ENCODE data around the gene LINC00305.

The LINC00305 gene

DNA sequence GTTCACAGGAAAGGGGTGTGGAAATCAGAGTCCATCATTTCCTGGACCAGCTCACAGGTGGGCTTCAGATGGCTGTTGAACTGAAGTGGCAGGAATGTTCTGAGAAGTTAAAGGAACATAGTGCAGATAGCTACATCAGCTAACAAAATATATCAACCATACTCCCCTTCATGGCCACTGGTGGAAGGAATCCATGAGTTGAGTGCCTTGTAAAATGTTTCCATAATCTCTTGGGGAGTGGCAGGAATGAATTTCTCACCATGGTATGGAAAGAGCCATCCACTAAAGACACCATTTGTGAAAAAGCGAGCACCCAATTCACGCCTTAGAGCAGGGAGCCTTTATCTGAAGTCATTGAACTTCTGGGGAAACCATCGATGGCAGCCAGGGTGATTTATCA is at the start of gene LINC00305:
TSS of gene LINC00305 (minus strand) at position 101 of the 400 bp plus-strand sequence.
- Mint-ChIP-seq H3K9me3 (no peaks in the 10 kb centered on the region), H3K4me1 (no peaks in the 10 kb centered on the region), H3K36me3 (ENCODE audit: low read depth) (no peaks in the 10 kb centered on the region), H3K27me3 (no peaks in the 10 kb centered on the region), H3K4me3 (no peak within 1 kb of the TSS), H3K27ac (no peak within 1 kb of the TSS)
- no peak for ATAC-seq
- DNase-seq = no peak

DNA sequence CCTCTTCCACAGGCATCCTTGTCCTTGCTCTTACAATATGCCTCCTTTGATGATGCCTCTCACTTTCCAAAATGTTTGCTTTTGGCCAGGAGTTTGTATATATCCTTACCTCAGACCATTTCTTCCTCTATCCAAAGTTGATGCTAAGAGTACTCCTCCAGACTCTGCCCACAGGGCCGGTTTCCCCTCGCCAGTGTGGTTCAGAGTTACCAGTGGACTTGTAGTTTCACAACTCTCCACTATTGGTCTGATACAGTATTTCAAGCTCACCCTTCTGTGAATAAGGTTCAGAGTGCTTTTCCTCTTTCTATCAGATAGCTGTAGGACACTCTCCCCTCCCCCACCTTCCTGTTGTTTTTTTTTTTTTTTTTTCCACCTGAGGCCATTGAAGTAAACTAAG is 42.2 kb upstream of the LINC00305 start:
- DNase-seq (no peak), ATAC-seq (no peak)
- no peaks in the 10 kb centered on the region for H3K9me3 Mint-ChIP-seq
- H3K27me3 Mint-ChIP-seq = no peaks in the 10 kb centered on the region
- no peaks in the 10 kb centered on the region for H3K4me1 Mint-ChIP-seq
- H3K27ac Mint-ChIP-seq = no peak overlapping the region
- no peak overlapping the region for H3K4me3 Mint-ChIP-seq
- H3K36me3 Mint-ChIP-seq (ENCODE audit: low read depth) = no peaks in the 10 kb centered on the region

DNA sequence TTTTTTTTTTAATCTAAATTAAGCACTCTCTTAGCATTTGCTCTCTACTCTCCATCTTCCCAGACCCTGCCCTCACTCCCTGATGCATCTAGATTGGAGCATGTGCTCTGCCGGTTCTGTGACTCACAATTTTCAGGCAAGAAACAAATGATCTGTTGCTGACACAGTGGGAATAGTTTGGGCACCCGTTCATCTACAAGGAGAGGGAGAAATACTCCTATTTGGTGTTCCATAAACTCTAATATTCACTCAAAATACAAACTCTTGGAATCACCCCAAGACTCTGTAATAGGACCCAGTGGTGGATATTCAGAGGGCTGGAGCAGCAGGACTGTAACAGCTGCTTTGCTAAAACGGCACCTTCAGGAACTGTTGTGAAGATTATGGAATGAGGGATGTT is 37.1 kb upstream of the LINC00305 start:
- Mint-ChIP-seq H3K36me3 (ENCODE audit: low read depth) (no peaks in the 10 kb centered on the region), H3K9me3 (no peaks in the 10 kb centered on the region), H3K27ac (no peak overlapping the region), H3K4me1 (no peaks in the 10 kb centered on the region), H3K4me3 (no peak overlapping the region), H3K27me3 (peaks cover 3% of the 10 kb centered on the region)
- DNase-seq = no peak
- ATAC-seq = no peak

DNA sequence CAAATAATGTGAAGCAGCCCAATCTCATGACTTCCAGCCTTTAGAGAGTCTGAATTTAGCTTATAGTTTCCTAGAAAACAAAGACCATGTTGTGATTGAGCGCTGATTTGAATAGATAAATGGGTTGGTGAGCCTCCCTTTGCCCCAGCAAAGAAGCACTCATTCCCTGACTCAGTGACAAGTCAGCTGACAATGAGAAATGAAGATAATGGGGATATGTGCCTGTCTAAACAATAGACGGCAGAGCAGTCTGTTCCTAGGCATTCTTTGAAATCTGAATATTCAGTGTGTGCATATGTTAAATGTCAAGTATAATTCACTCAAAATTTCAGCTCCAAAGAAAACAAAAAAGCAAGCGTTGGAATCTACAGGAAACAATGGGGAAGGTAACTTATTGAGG is 34.8 kb upstream of the LINC00305 start:
- no peak for ATAC-seq
- H3K27ac Mint-ChIP-seq = no peak overlapping the region

DNA sequence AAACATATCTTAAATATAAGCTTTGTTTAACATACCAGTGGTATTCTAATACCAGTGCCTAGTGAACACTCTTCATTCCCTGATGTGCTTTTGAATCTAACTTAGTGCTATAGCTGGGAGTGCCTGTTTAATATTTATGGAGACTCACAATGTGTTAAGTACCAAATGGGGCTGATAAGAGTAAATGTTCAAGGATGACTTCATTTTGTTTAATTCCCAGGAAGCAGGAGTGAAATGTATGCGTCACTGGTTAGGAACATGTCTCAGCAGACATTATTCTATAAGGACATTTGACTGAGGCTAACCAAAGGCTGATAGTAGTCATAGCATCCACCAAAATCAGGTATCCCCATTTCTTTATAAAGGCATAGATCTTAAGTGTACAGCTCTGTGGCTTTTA is 31.7 kb upstream of the LINC00305 start:
- H3K36me3 Mint-ChIP-seq (ENCODE audit: low read depth) = no peaks in the 10 kb centered on the region

More for the DNA sequence above, 34.8 kb upstream of the LINC00305 start:
- no peaks in the 10 kb centered on the region for H3K4me1 Mint-ChIP-seq
- no peaks in the 10 kb centered on the region for H3K9me3 Mint-ChIP-seq
- no peak overlapping the region for H3K4me3 Mint-ChIP-seq
- no peaks in the 10 kb centered on the region for H3K36me3 Mint-ChIP-seq (ENCODE audit: low read depth)
- DNase-seq = no peak
- peaks cover 3% of the 10 kb centered on the region for H3K27me3 Mint-ChIP-seq

DNA sequence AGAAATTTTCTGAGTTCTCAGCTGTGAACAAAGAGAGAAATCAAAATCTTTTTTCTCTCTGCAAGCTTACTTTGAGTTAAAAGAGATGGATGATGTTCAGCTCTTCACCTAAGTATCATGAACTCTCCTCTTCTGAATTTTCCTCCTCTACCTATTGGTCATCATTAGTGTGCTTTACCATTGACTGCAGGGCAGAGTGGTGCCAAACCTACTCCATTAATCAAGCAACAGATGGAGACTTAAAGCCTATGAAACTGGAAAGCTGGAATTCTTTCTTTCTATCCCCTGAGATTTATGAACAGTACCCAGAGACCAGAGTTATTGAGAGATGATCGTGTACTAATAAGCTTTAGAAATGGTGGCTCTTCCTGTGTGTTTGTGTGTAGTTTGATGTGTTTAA is 31.3 kb upstream of the LINC00305 start:
- ATAC-seq = no peak
- Mint-ChIP-seq H3K36me3 (ENCODE audit: low read depth) (no peaks in the 10 kb centered on the region), H3K27me3 (peaks cover 3% of the 10 kb centered on the region), H3K9me3 (peaks cover 3% of the 10 kb centered on the region), H3K4me1 (no peaks in the 10 kb centered on the region), H3K4me3 (no peak overlapping the region), H3K27ac (no peak overlapping the region)
- DNase-seq = no peak

More for the DNA sequence above, 31.7 kb upstream of the LINC00305 start:
- Mint-ChIP-seq H3K4me1 (no peaks in the 10 kb centered on the region), H3K27me3 (peaks cover 3% of the 10 kb centered on the region), H3K4me3 (no peak overlapping the region), H3K27ac (no peak overlapping the region), H3K9me3 (peaks cover 3% of the 10 kb centered on the region)
- no peak for DNase-seq
- no peak for ATAC-seq

DNA sequence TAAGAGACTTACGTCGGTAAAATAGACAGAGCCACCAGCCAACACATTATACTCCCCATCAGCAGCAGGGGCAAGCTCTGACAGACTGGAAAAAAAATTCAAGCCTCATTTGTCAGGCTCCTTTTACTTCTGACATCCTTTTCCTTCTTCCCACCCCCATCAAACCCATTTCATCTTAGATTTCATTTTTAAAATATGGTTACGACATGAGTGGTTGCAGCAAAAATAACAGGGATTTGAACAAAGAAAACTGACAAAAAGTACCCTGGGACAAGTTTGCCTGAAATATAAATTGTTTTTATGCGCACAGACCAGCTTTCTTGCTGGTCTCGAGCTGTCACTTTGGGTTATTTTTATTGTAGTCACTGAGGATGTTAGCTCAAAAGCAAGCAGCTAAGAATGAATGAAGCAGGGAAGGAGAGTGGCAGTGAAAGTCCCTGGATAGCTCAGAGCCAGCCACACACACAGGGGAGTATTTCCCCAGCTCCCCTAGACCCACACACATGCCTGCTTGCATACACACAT is 30.7 kb upstream of the LINC00305 start:
- ATAC-seq (no peak), DNase-seq (no peak)
- H3K27me3 Mint-ChIP-seq = peaks cover 3% of the 10 kb centered on the region
- no peak overlapping the region for H3K27ac Mint-ChIP-seq
- no peak overlapping the region for H3K4me3 Mint-ChIP-seq
- peaks cover 3% of the 10 kb centered on the region for H3K9me3 Mint-ChIP-seq
- H3K36me3 Mint-ChIP-seq (ENCODE audit: low read depth) = no peaks in the 10 kb centered on the region
- no peaks in the 10 kb centered on the region for H3K4me1 Mint-ChIP-seq

DNA sequence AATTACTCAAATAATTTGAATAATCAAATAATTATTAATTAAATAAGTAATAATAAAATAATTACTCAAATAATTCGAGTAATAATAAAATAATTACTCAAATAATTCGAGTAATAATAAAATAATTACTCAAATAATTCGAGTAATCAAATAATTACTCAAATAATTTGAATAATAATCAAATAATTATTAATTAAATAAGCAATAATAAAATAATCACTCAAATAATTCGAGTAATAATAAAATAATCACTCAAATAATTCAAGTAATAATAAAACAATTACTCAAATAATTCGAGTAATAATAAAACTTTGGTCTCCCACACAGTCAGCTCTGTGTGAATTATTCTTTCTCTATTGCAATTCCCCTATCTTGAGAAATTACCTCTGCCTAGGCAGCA is 30.0 kb upstream of the LINC00305 start:
- no peak for DNase-seq
- Mint-ChIP-seq H3K36me3 (ENCODE audit: low read depth) (no peaks in the 10 kb centered on the region), H3K4me3 (no peak overlapping the region)

DNA sequence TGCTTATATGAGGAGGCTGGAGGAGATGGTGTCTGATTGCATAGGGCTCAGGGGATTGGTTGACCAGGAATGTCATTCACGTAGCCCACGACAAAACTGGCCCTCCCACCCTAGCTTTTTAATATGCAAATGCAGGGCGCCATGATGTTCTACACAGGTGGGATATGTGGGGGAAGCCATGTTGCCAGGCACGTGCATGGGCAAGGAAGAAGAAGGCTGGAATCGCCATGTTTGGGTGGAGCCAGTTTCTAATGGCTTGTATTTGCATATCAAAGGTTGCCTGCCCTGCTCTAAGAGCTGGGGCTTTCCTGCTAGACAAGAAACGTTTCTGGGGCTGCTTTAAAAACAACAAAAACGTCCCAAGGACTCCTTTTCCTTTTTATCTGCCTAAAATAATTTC is 26.5 kb upstream of the LINC00305 start:
- no peaks in the 10 kb centered on the region for H3K36me3 Mint-ChIP-seq (ENCODE audit: low read depth)
- H3K9me3 Mint-ChIP-seq = peaks cover 3% of the 10 kb centered on the region
- ATAC-seq (no peak), DNase-seq (no peak)
- H3K27ac Mint-ChIP-seq = no peak overlapping the region
- no peaks in the 10 kb centered on the region for H3K27me3 Mint-ChIP-seq
- no peaks in the 10 kb centered on the region for H3K4me1 Mint-ChIP-seq
- no peak overlapping the region for H3K4me3 Mint-ChIP-seq

More for the DNA sequence above, 30.0 kb upstream of the LINC00305 start:
- ATAC-seq = no peak
- H3K4me1 Mint-ChIP-seq = no peaks in the 10 kb centered on the region
- peaks cover 3% of the 10 kb centered on the region for H3K27me3 Mint-ChIP-seq
- peaks cover 3% of the 10 kb centered on the region for H3K9me3 Mint-ChIP-seq
- no peak overlapping the region for H3K27ac Mint-ChIP-seq

DNA sequence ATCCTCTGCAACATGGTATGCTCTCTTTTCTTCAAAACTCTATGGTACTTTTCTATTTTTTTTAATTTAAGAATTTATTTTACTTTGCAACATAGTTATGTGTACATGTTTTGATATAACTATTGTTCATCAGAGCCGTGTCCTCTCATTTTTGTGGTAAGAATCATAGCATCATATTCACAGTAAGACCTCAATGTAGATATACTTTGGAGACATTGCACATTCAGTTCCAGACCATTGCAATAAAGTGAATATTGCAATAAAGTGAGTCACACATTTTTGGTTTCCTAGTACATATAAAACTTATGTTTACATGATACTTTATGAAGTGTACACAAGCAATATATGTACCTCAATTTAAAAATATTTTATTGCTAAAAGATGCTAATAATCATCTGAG is 22.7 kb upstream of the LINC00305 start:
- no peak overlapping the region for H3K4me3 Mint-ChIP-seq
- peaks cover 4% of the 10 kb centered on the region for H3K9me3 Mint-ChIP-seq
- H3K27me3 Mint-ChIP-seq = no peaks in the 10 kb centered on the region
- DNase-seq (no peak), ATAC-seq (no peak)
- no peaks in the 10 kb centered on the region for H3K36me3 Mint-ChIP-seq (ENCODE audit: low read depth)
- no peak overlapping the region for H3K27ac Mint-ChIP-seq
- no peaks in the 10 kb centered on the region for H3K4me1 Mint-ChIP-seq

DNA sequence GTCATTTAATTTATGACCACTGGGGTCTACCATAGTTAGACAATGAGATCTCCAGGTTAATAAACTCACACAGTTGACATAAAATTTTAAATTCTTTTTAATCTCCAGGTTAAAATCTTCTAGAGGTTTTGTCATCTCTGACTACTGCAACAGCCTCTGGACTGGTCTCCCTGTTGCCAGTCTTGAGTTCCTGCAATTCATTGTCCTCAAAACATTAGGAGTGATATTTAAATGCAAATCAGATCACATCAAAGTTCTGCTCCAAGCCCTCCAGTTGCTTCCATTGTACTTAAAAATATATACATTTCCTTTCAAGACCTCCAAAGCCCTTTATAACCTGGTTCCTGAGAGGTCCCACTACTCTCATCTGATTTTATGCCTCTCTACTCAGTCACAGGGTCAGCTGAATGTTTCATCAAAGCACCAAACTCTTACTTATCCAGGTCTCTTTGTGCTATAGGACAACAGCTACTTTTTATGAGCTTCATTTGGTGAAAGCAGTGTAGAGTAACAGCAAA is 18.6 kb upstream of the LINC00305 start:
- Mint-ChIP-seq H3K4me1 (no peaks in the 10 kb centered on the region), H3K9me3 (peaks cover 4% of the 10 kb centered on the region), H3K27me3 (no peaks in the 10 kb centered on the region), H3K36me3 (ENCODE audit: low read depth) (no peaks in the 10 kb centered on the region), H3K4me3 (no peak overlapping the region), H3K27ac (no peak overlapping the region)
- DNase-seq (no peak), ATAC-seq (no peak)

DNA sequence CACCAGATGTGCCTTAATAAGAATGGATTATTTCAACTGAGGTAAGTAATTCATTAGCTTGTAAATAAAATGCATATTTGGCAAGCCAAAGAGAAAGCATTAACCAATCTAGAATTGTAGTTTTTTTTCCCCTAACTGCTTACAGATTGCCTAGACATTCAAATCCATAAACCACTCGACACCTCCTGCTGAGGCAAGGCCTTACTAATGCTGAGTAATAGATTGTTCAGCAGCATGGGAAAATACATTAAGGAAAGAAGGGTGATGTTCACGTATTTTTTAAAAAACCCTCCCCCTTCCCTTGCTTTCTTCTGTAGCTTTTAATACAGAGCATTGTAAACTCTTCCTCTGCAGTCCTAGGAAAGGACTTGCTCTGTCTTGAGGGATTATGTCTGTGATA is 17.0 kb upstream of the LINC00305 start:
- Mint-ChIP-seq H3K4me3 (no peak overlapping the region), H3K27ac (no peak overlapping the region), H3K27me3 (no peaks in the 10 kb centered on the region), H3K36me3 (ENCODE audit: low read depth) (no peaks in the 10 kb centered on the region), H3K9me3 (peaks cover 4% of the 10 kb centered on the region), H3K4me1 (no peaks in the 10 kb centered on the region)
- ATAC-seq (no peak), DNase-seq (no peak)

DNA sequence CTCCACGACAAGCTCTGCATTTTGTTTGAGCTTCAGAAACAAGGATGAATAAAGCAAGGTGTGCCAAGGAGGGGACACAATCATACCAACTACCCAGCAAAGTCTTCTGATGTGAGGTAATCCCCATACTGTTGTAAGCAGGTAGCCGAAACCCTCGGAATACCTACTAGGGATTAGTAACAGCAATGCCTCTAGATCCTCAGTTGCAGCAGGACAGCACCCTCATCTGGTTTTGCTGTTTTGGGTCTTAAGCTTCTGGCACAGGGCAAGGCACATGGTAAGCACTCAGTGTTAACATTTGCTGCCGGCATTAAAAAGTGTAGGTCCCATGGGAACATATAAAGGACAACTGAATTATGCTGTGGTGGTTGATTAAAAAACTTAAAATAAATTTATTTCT is 16.0 kb upstream of the LINC00305 start:
- Mint-ChIP-seq H3K4me3 (no peak overlapping the region), H3K27ac (no peak overlapping the region), H3K27me3 (no peaks in the 10 kb centered on the region), H3K4me1 (no peaks in the 10 kb centered on the region), H3K36me3 (ENCODE audit: low read depth) (no peaks in the 10 kb centered on the region), H3K9me3 (peaks cover 4% of the 10 kb centered on the region)
- DNase-seq (no peak), ATAC-seq (no peak)

DNA sequence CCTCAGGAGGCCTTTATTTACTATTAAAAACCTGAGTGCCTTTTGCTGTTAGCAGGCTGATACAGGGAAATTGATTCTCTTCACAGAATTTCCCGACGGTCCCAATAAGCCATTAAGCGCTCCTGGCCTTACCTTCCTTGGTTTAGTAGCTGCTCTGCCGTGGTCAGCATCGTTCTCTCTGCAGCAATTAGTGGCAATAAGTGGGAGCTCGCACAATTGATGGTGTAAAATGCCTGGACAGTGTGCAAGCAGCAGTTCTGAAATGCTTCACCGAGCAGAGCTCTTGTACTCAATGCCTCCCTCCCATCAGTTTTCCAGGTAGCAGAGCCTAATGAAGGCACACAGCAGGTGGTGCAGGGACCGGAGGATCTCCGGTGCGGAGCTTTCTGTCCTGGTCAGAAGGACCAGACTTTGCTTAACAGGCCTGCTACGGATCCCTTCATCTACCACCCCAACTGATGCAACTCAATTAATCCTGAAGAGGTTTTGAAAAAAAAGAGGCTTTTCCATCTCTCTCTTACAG is 1.1 kb upstream of the LINC00305 start:
- Mint-ChIP-seq H3K4me1 (no peaks in the 10 kb centered on the region), H3K27ac (no peak overlapping the region), H3K27me3 (no peaks in the 10 kb centered on the region), H3K36me3 (ENCODE audit: low read depth) (no peaks in the 10 kb centered on the region), H3K4me3 (no peak overlapping the region), H3K9me3 (no peaks in the 10 kb centered on the region)
- ATAC-seq = no peak
- DNase-seq = no peak

DNA sequence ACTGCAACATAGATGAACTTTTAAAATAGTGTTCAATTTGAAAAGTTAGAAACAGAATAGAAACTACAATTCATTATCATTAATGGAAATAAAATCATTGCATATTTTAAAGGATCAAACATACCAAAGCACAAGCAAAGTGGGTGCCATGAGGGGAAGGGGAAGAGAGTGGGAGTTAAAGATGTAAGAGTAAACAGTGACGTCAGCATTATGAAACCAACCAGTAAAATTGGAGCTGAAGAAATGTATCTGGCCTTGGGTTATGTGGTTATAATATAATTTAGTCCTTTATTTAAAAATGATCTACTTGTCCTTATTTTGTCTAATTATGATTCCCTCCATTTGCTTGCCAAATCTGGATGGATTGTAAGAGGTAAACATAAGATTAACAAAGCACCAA is 6.0 kb downstream of the LINC00305 start:
- no peaks in the 10 kb centered on the region for H3K27me3 Mint-ChIP-seq
- H3K27ac Mint-ChIP-seq = no peak overlapping the region
- H3K4me1 Mint-ChIP-seq = no peaks in the 10 kb centered on the region
- no peak overlapping the region for H3K4me3 Mint-ChIP-seq
- DNase-seq = no peak
- H3K9me3 Mint-ChIP-seq = no peaks in the 10 kb centered on the region
- no peaks in the 10 kb centered on the region for H3K36me3 Mint-ChIP-seq (ENCODE audit: low read depth)
- no peak for ATAC-seq

DNA sequence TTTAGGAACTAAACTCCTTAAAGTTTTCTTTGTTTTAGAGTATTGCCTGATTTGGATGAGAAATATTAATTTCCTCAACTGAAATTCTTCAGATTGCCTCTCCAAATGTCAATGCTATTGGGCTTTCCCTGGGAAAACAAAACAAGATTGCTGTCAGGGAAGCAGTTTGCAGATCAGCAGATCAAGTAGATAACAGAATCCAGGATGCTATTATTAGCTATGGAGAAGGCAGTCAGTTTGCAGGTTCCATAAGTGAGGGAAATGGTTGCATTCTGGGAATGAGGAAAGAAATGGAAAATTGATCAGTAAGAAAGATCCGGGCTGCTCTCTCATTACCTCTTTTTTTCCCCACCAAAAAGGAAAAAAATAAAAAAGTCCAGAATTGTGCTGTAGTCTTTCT is 11.0 kb downstream of the LINC00305 start:
- H3K9me3 Mint-ChIP-seq = no peaks in the 10 kb centered on the region
- no peaks in the 10 kb centered on the region for H3K27me3 Mint-ChIP-seq
- DNase-seq (no peak), ATAC-seq (no peak)
- no peak overlapping the region for H3K27ac Mint-ChIP-seq
- H3K4me3 Mint-ChIP-seq = no peak overlapping the region
- no peaks in the 10 kb centered on the region for H3K36me3 Mint-ChIP-seq (ENCODE audit: low read depth)
- no peaks in the 10 kb centered on the region for H3K4me1 Mint-ChIP-seq

Data from activated naive CD8-positive, alpha-beta T cell treated with anti-CD3 and anti-CD28 coated beads, Interleukin-2, amount 50 U/mL, for 24 hours (primary cell).